ENCODE measurements around the gene CLMP. TPM values are rescaled to one million over a fixed set of nuclear protein-coding genes. Genes with fewer than 3 reads are reported as not detected.
"Not testable (repeated sequence)": the region's sequence is repeated elsewhere in the genome, so short reads cannot be mapped to it uniquely, and the experiment has no call there.

Gene CLMP
- total RNA-seq, 1 donor = 147 TPM

DNA sequence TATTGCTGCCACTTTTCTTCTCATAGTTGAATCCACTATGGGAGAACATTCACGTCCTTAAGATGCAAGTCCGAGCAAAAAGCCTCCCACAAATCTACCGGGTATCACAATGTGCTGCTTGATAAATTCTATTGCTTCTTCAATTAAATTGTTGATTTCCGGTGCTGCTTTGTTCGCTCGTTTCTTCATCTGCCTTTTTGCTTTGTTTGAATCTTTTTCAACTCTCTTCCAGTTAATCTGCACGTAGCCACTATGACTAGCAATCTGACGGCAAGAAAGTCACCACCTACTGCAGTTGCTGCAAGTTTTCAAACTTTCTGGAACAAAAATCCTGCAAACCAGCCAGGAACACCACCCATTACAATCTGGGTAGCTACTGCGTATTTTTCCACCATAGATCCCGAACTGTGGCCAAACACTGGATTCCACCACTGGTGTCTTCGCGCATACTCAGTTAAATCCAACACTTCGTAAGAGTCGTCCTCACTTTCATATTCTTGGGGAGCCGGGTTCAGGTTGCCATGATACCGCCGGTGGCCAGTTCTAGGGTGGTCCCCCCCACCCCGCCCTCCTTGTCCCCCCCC lies 59.1 kb downstream of the CLMP start:
- TF ChIP-seq, protein P1, sequence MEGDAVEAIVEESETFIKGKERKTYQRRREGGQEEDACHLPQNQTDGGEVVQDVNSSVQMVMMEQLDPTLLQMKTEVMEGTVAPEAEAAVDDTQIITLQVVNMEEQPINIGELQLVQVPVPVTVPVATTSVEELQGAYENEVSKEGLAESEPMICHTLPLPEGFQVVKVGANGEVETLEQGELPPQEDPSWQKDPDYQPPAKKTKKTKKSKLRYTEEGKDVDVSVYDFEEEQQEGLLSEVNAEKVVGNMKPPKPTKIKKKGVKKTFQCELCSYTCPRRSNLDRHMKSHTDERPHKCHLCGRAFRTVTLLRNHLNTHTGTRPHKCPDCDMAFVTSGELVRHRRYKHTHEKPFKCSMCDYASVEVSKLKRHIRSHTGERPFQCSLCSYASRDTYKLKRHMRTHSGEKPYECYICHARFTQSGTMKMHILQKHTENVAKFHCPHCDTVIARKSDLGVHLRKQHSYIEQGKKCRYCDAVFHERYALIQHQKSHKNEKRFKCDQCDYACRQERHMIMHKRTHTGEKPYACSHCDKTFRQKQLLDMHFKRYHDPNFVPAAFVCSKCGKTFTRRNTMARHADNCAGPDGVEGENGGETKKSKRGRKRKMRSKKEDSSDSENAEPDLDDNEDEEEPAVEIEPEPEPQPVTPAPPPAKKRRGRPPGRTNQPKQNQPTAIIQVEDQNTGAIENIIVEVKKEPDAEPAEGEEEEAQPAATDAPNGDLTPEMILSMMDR (IDR thresholded peaks at IDR 0.05; ENCODE audit: insufficient read depth, low read depth, low read length) = no peak
- H3K4me3 ChIP-seq (ENCODE audit: low read depth, low read length) = no peak overlapping the region
- DNase-seq (ENCODE audit: low read depth) = no peak

DNA sequence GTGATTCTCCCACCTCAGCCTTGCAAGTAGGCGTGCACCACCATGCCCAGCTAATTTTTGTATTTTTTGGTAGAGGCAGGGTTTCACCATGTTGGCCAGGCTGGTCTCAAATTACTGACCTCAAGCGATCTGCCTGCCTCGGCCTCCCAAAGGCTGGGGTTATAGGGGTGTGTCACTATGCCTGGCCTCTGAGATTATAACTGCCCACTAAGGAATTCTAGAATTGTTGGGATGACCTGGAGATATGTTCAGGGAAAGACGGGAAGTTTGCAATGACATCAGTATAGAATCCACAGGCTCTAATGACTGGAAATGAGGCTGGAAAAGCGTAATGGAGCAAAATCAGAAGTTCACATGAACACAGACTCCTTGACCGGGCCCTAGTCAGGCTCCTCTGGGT lies 62.2 kb downstream of the CLMP start:
- peak; percentile 45 for DNase-seq (ENCODE audit: low read depth)
- H3K4me3 ChIP-seq (ENCODE audit: low read depth, low read length) = no peak overlapping the region
- TF ChIP-seq, protein P1 (IDR thresholded peaks at IDR 0.05; ENCODE audit: insufficient read depth, low read depth, low read length) = no peak

DNA sequence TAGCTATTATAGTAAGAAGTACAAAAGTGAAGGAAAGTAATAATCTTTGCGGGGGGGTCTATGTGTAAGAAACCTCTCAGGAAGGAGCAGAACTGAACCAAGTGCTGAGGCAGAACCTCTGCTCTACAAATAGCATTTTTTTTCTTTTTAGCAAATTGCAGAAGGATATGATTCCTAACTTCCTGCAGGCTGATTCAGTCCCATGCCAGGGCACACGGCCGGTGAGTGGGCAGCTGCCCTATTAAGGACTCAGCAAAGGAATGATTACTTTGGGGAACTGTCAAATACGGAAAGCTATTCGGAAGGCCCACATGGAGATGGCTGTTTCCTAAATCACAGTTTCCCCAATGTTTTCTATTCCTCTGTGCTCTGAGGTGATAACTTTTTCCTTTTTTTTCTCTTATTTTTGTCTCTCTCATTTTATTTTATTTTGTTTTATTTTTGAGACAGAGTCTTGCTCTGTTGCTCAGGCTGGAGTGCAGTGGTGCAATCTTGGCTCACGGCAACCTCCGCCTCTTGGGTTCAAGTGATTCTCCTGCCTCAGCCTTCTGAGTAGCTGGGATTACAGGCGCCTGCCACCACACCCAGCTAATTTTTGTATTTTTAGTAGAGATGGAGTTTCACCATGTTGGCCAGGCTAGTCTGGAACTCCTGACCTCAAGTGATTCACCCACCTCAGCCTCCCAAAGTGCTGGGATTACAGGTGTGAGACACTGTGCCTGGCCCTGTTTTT lies 62.8 kb downstream of the CLMP start:
- not testable (repeated sequence) for DNase-seq (ENCODE audit: low read depth); H3K4me3 ChIP-seq (ENCODE audit: low read depth, low read length)

DNA sequence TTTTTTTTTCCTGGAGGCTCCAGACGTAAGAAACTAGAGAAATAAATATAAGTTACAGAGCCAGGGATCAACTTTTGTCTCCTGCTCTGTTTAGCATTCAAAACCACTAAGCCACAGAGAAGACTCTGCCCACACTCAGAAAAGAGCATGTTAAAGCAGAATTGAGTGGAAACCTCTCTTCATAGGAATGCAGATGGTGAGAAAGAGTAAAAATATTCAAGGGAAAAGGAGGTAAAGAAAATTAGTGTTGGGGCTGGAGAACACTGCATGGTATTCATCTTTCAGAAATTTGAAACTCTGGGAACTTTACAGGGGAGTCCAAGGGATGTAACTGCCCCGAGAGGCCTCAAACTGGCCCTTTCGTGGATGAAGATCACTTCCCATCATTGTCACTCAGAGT lies 65.1 kb downstream of the CLMP start:
- no peak overlapping the region for H3K4me3 ChIP-seq (ENCODE audit: low read depth, low read length)
- TF ChIP-seq, protein P1 (IDR thresholded peaks at IDR 0.05; ENCODE audit: insufficient read depth, low read depth, low read length) = no peak
- peak; percentile 69 for DNase-seq (ENCODE audit: low read depth)

DNA sequence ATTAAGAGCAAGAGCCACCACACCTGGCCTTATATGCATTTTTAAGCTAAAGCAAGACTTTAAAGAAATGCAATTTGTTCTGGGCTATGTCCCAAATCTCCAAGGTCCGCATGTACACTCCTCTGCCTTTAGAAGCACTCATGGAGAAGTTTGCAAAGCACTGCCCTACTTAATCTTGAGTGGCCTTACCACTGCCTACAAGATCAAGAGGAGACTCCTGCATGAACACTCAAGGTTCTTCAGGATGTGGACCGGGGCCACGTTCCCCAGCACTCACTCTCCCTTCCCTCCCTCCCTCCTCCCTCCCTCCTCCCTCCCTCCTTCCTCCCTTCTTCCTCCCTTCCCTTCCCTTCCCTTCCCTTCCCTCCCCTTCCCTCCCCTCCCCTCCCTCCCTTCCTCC lies 69.9 kb downstream of the CLMP start:
- no peak for DNase-seq (ENCODE audit: low read depth)
- H3K4me3 ChIP-seq (ENCODE audit: low read depth, low read length) = no peak overlapping the region
- TF ChIP-seq, protein P1 (IDR thresholded peaks at IDR 0.05; ENCODE audit: insufficient read depth, low read depth, low read length) = no peak

DNA sequence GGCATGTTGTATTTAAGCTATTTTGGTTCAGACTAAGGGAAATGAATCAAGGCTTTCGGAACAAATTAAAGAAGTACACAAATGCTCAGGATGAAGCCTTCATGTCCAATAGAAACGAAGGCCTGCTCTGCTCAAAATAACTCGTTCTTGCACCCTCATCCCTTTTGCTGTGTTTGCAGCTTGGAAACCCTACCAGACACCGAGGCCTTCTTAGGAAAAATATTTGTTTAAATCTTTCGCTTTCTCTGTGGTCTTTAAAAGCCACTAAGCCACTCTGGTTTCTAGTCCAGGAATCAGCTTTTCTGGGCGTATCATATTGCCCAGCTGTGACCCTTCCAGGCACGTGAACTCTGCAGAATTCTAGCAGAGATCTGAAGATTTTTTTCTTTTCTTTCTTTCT lies 72.2 kb downstream of the CLMP start:
- peak overlapping the region; percentile 25 for H3K4me3 ChIP-seq (ENCODE audit: low read depth, low read length)
- DNase-seq (ENCODE audit: low read depth) = peak; percentile 74
- TF ChIP-seq, protein P1 (IDR thresholded peaks at IDR 0.05; ENCODE audit: insufficient read depth, low read depth, low read length) = no peak

DNA sequence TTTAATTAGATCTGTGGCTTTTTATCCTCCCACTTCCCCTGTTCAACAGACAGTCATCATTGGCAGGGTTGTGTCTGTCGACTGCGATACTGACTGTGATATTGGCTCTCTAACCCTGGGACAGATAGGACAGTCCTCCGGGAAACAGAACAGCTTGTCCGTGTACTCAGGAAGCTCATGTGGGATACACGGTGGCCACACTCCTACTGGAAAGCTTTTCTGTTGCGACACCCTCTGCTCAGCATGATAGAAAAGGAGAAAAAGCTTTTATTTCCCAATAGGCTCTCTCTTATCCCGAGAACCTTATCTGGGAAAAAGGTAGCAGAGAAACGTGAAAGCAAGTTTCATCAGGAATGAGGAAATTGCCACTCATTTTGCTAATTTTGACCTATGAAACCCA lies 72.7 kb downstream of the CLMP start:
- no peak overlapping the region for H3K4me3 ChIP-seq (ENCODE audit: low read depth, low read length)
- DNase-seq (ENCODE audit: low read depth) = peak; percentile 96
- TF ChIP-seq, protein P1 (IDR thresholded peaks at IDR 0.05; ENCODE audit: insufficient read depth, low read depth, low read length) = no peak
